Fibroblast of skin of left biceps (primary cell): ENCODE measurements around the gene RTEL1.
A peak's percentile ranks its signal among the peaks of the same experiment; 100 is the strongest.
"Not testable (repeated sequence)": the region's sequence is repeated elsewhere in the genome, so short reads cannot be mapped to it uniquely, and the experiment has no call there.

Experiments
- DNase-seq, 2 experiments: peaks; one replicate each; pipeline ENCODE4 v3.0.0-alpha.2; 2013; ENCODE audit warnings: low read depth in 2 of 2

RTEL1 gene

GRCh38 chr20:63652192-63652980, 5.7 kb upstream of the RTEL1 start:
- no peak for DNase-seq

GRCh38 chr20:63653041-63653973, 4.8 kb upstream of the RTEL1 start, which contains the start of gene STMN3:
STMN3 (minus strand) TSS chr20:63653424; CDS start chr20:63653345, 79 bp downstream.
- DNase-seq = peak; percentile 74 to 82

- DNase-seq = no peak
These were observed 4.0 kb upstream of the RTEL1 start for GRCh38 chr20:63653974-63654668.

- no peak for DNase-seq
These were observed 2.9 kb upstream of the RTEL1 start for GRCh38 chr20:63655249-63655648.

- no peak for DNase-seq
These were observed 1.7 kb upstream of the RTEL1 start for GRCh38 chr20:63656451-63656850.

- DNase-seq = no peak
These were observed 714 bp upstream of the RTEL1 start for GRCh38 chr20:63657260-63657936.

GRCh38 chr20:63658749-63659187, 656 bp downstream of the RTEL1 start:
- no peak for DNase-seq

GRCh38 chr20:63659370-63659769, 1.3 kb downstream of the RTEL1 start:
- no peak for DNase-seq

- DNase-seq = not testable (repeated sequence)
These were observed 2.1 kb downstream of the RTEL1 start for GRCh38 chr20:63660174-63660573.

GRCh38 chr20:63660622-63661021, 2.5 kb downstream of the RTEL1 start:
- no peak for DNase-seq

GRCh38 chr20:63661108-63661507, 3.0 kb downstream of the RTEL1 start:
- DNase-seq = no peak

- DNase-seq = no peak
These were observed 4.1 kb downstream of the RTEL1 start for GRCh38 chr20:63661959-63662812.

GRCh38 chr20:63662813-63663189, 4.7 kb downstream of the RTEL1 start:
- no peak for DNase-seq

- no peak for DNase-seq
These were observed 5.4 kb downstream of the RTEL1 start for GRCh38 chr20:63663332-63664066.

- no peak for DNase-seq
These were observed 6.2 kb downstream of the RTEL1 start for GRCh38 chr20:63664143-63664851.

- no peak for DNase-seq
These were observed 6.9 kb downstream of the RTEL1 start for GRCh38 chr20:63664861-63665594.

GRCh38 chr20:63665708-63666107, 7.6 kb downstream of the RTEL1 start:
- no peak for DNase-seq

- DNase-seq = no peak
These were observed 9.7 kb downstream of the RTEL1 start for GRCh38 chr20:63667858-63668257.
